Measurements from ENCODE around the gene UTP3. TPM values are rescaled to one million over a fixed set of nuclear protein-coding genes. Genes with fewer than 3 reads are reported as not detected.

The UTP3 gene
- total RNA-seq, 4 donors from 2014 or later, result 12.4 to 17.7 (median 15.5) TPM

DNA sequence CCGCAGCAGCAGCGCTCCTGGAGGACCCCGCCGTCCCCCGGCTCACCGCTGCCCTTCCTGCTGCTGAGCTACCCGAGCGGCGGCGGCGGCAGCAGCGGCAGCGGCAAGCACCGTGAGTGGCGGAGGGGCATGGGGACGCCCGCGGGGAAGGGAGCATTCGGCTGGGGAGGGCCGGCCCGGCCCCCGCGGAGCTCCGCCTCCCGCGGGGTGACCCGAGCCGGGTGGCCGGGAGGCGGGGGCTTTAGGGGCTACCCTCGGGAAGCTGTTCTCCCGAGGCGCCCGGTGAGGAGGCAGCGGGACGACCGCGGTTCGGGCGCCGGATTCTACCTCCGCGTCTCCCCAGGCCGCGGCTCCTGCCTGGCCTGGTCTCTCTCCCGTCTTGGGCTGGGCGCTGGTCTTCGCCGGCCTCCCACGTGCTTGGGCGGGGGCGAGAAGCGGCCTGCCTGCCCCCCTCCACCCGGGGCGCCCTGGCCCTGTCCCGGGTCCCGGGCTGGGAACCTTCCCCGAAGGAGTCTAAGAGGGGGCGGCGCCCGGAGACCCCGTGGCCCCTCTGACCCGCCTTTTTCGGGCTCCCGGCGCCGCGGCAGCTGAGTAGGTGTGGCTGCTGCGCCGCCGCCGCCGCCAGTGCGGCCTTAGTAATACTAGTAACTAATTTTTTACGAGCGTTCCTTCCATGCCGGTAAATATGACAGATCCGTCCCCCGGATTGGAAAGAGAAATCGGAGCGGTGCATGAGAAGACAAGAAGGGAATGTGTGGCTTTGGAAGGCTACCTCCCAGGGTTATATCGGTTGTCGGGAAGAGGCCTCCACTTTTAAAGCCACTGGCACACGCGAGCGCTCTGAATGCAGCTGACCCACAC lies 17.1 kb downstream of the UTP3 start:
- Histone ChIP-seq H3K36me3 (no peaks in the 10 kb centered on the region), H3K9me3 (no peaks in the 10 kb centered on the region), H3K4me1 (peaks cover 20 to 32% of the 10 kb centered on the region in 2 donors), H3K27ac (peak overlapping the region; percentile 82 to 98 (median 94)), H3K4me3 (replicated peaks in 1 of 3) (peak overlapping the region; percentile 75 to 86 (median 78)), H3K27me3 (no peaks in the 10 kb centered on the region)
- peak in 1 of 2 donors; percentile 66 for TF ChIP-seq POLR2A (IDR thresholded peaks at IDR 0.05)
- no peak for TF ChIP-seq CTCF (IDR thresholded peaks at IDR 0.05)
- WGBS, 2 donors, result 0 to 1% methylated on average over 18 to 25 of the region's 86 CpGs
- intact Hi-C loops (cut with DNase I), result loop anchor here (10.0 kb wide), 1 partner anchor 129 kb away; the partner anchor contains the start of gene GRSF1
- peak; percentile 82 to 85 for DNase-seq

GRCh38 chr4:70706044-70706461 lies 17.7 kb downstream of the UTP3 start:
- Histone ChIP-seq H3K27me3 (no peaks in the 10 kb centered on the region), H3K36me3 (no peaks in the 10 kb centered on the region), H3K4me1 (peaks cover 20 to 33% of the 10 kb centered on the region in 2 donors), H3K27ac (peak overlapping the region; percentile 82 to 98 (median 94)), H3K9me3 (no peaks in the 10 kb centered on the region), H3K4me3 (replicated peaks in 1 of 3) (peak overlapping the region; percentile 75 to 86 (median 78))
- 10 to 11% methylated on average over 7 of the region's 7 CpGs for WGBS, 2 donors
- DNase-seq, result no peak
- intact Hi-C loops (cut with DNase I), result loop anchor here (10.0 kb wide), 1 partner anchor 129 kb away; the partner anchor contains the start of gene GRSF1
- TF ChIP-seq POLR2A (IDR thresholded peaks at IDR 0.05) (no peak), CTCF (IDR thresholded peaks at IDR 0.05) (no peak)

- TF ChIP-seq CTCF (IDR thresholded peaks at IDR 0.05) (no peak), POLR2A (IDR thresholded peaks at IDR 0.05) (no peak)
- Histone ChIP-seq H3K36me3 (no peaks in the 10 kb centered on the region), H3K27me3 (no peaks in the 10 kb centered on the region), H3K4me3 (replicated peaks in 1 of 3) (peak overlapping the region in 2 of 3 donors; percentile 75 to 86), H3K9me3 (no peaks in the 10 kb centered on the region), H3K27ac (peak overlapping the region; percentile 82 to 98 (median 94)), H3K4me1 (peaks cover 20 to 38% of the 10 kb centered on the region in 2 donors)
- 58 to 84% methylated on average over 1 of the region's 1 CpG for WGBS, 2 donors
- intact Hi-C loops (cut with DNase I), result loop anchor here (10.0 kb wide), 1 partner anchor 128 kb away; the partner anchor contains the start of gene GRSF1
- DNase-seq, result no peak
These were observed 18.2 kb downstream of the UTP3 start for GRCh38 chr4:70706516-70706915.

GRCh38 chr4:70709611-70710205 lies 21.4 kb downstream of the UTP3 start:
- Histone ChIP-seq H3K27ac (peak overlapping the region in 2 of 3 donors; percentile 2 to 40), H3K27me3 (no peaks in the 10 kb centered on the region), H3K4me3 (replicated peaks in 1 of 3) (no peak overlapping the region), H3K4me1 (peaks cover 41 to 59% of the 10 kb centered on the region in 2 donors), H3K36me3 (no peaks in the 10 kb centered on the region), H3K9me3 (no peaks in the 10 kb centered on the region)
- 32 to 46% methylated on average over 7 of the region's 7 CpGs for WGBS, 2 donors
- no peak for TF ChIP-seq POLR2A (IDR thresholded peaks at IDR 0.05)
- no peak for TF ChIP-seq CTCF (IDR thresholded peaks at IDR 0.05)
- DNase-seq, result no peak
- intact Hi-C loops (cut with DNase I), result loop anchor here (10.0 kb wide), 1 partner anchor 125 kb away; the partner anchor contains the start of gene GRSF1

All from thyroid gland (tissue), 4 donors.